B cell (primary cell): ENCODE data around the gene KCNN2.

Source experiments
- EZH2 ChIP-seq: IDR thresholded peaks from 2 replicates; pipeline ENCODE4 v1.6.1; 2012; ENCODE audit warnings: borderline replicate concordance, low read depth, mild to moderate bottlenecking, moderate library complexity, low read length; ENCODE audit not compliant: insufficient read depth, poor library complexity, severe bottlenecking
- TF ChIP-seq, protein P1 (sequence below): fragments of 200-600 bp; IDR thresholded peaks from one replicate; pipeline ENCODE4 v1.8.0; 2022; ENCODE audit warnings: antibody characterized with exemption, mild to moderate bottlenecking

DNA sequence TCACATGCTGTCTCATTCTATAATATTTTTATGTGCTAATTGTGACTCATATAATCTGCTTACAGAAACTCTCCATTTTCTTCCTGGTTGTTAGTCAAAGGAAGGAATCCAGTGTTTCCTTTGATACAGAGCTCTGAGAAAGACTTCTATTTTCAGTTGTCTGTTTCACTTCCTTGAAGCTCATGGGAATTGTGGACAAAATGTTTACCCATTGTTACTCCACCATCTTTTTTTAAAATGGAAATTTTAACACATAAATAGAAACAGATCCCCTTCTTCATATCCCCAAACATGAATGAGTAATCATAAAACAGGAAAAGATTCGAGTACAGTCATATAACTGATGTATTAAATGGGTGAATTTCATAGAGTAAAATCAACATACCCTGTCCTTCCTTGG lies 42.0 kb upstream of the KCNN2 start:
- TF ChIP-seq, protein P1, sequence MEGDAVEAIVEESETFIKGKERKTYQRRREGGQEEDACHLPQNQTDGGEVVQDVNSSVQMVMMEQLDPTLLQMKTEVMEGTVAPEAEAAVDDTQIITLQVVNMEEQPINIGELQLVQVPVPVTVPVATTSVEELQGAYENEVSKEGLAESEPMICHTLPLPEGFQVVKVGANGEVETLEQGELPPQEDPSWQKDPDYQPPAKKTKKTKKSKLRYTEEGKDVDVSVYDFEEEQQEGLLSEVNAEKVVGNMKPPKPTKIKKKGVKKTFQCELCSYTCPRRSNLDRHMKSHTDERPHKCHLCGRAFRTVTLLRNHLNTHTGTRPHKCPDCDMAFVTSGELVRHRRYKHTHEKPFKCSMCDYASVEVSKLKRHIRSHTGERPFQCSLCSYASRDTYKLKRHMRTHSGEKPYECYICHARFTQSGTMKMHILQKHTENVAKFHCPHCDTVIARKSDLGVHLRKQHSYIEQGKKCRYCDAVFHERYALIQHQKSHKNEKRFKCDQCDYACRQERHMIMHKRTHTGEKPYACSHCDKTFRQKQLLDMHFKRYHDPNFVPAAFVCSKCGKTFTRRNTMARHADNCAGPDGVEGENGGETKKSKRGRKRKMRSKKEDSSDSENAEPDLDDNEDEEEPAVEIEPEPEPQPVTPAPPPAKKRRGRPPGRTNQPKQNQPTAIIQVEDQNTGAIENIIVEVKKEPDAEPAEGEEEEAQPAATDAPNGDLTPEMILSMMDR = no peak
- no peak for TF ChIP-seq EZH2
